HG03432 (cell line): ENCODE measurements around the gene PGLYRP2.

ENCODE experiments used
- ATAC-seq: cut with Tn5 transposase; IDR thresholded peaks from one replicate; pipeline ENCODE4 v1.9.1; 2021; ENCODE audit warnings: mild to moderate bottlenecking, moderate library complexity; ENCODE audit not compliant: unreplicated experiment

The PGLYRP2 gene

GRCh38 chr19:15456871-15457700 is 22.2 kb downstream of the PGLYRP2 start:
- ATAC-seq: no peak

DNA sequence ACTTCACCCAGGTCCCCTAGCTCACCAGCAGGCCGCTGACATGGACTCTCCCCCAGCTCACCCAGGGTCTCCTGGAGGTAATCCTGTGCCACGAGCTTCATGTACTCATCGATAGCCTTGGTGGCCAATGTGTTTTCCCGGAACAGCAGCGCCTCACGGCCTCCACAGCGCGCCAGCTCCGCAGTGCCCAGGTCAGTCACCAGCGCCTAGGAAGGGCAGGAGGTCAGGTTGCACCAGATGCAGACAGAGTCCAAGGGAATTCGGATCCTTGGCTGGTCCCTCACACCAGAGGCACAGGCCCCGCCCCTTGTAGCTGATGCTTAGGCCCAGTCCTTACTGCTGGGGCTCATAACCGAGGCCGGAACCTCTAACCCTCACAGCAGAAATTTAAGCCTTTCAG is 22.9 kb downstream of the PGLYRP2 start:
- no peak for ATAC-seq

GRCh38 chr19:15455996-15456395 is 23.3 kb downstream of the PGLYRP2 start:
- no peak for ATAC-seq

GRCh38 chr19:15453906-15454860 is 25.1 kb downstream of the PGLYRP2 start:
- ATAC-seq: no peak

GRCh38 chr19:15453091-15453578 is 26.2 kb downstream of the PGLYRP2 start:
- ATAC-seq: no peak

GRCh38 chr19:15452111-15453047 is 26.9 kb downstream of the PGLYRP2 start:
- ATAC-seq: no peak

DNA sequence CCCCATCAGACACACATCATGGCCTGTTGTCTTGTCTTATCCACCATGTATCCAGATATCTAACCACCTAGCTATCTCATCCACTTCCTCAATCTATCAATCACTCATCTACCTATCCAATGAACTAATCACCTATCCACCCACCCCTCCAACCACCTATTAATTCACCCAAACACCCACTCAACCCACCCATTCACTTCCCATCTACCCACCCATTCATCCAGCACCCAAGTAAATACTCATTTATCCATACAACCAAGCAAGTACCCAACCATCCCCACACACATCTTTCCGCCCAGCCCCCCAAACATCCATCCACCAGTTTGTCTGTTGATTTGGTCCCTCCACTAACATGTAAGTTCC is 28.8 kb downstream of the PGLYRP2 start:
- no peak for ATAC-seq

DNA sequence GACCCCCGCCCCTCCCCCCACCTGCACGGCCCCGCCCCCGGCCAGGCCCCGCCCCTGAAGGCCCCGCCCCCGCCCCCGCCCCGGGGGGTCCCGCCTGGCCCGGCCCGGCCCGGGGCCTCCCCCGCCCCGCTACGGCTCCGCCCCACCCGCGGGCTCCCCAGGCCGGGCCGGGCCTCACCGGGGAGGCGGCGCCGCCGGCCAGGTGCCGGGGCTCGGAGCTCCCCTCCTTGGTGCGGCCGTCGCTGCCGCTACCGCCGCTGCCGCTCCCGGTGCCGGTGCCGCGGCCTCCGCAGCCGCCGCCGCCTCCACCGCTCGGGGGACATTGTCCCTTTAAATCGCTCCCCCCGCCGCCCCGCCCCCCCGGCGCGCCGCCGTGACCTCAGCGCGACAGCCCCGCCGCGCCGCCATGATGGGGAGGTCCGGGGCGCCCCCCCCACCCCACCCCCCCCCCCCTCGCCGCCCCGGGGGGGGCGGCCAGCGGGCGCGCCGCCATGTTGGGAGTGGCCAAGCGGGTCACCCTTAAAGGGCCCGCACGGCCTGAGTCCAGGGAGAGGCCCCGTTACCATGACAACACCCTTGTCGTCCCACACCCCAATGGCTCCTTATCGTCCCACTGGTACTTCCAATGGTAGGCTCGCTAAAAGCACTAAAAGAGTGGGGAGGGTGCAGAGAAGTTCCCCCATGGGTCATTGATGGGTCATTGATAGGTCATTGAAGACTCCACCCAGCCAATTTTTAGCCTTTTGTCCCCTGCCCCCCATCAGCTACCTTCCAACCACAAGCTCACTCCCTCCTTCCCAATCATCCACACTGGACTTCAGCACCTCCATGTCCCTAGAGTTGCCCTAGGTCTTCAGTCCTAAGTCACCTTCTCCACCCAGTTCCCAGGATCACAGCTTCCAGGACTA is 29.4 kb downstream of the PGLYRP2 start, which contains the start of gene WIZ:
WIZ (minus strand) TSS at position 337 of the 908 bp plus-strand sequence. CDS start 1,649 bp downstream, outside the sequence.
- ATAC-seq: peak; percentile 59

GRCh38 chr19:15448778-15449619 is 30.3 kb downstream of the PGLYRP2 start:
- ATAC-seq: peak; percentile 9

DNA sequence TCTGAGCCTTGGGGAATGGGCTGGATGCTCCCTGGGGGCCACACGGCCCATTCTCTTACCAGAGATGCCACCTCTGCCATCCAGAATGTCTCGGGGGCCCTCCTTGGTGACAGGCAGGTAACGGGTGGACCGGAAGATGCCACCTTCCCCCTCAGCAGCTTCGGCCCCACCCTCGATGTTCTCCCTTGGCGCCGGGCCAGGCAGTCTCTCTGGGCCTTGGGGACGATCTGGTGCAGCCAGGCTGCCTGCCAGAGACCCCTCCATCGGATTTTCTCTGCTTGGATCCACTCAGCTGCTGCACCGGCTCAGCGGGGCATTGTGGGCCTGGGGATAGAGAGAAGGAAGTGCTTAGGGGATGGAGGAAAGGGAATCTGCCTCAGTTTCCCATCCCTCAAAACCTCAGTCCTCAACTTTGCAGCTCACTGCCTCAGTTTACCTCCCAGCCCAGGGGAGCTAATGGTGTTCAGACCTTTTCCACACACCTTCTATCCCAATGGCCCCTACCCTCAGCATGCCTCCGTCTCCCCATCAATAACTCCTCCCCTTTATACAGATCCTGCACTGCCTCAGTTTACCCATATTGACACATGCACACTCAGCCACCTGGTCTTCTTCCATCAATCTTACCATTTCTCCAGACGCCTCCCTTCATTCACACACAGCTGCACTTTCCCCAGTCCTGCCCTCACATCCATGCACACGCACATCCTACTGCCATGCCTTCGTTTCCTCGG is 31.1 kb downstream of the PGLYRP2 start:
- ATAC-seq: no peak

- no peak for ATAC-seq
Measured at GRCh38 chr19:15447057-15447456, 32.2 kb downstream of the PGLYRP2 start.

DNA sequence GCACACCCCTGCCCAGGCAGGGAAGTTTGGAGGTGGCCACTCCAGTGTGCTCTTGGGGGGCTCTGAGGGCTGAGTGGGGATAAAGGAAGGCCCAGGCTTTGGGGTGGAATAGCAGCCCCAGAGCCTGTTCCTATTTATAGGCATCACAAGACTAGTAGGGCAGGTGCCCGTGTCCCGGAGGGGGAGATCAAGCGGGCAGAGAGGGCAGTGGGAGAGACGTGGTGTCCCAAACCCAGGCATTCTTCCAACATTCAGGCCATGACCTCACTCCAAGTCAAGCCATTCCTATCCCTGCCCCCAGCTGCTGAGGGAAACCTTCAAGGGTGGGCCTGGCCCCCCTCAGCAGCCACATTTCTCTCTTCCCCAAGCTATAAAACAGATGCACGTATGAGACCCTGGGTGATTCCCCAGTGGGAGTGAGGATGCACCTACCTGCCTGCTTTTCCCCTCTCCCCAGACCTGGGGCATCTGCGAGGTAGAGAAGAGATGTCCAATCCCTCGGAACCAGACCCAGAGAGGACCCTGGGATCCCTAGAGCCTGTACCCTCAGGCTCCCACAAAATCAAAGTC is 33.4 kb downstream of the PGLYRP2 start:
- no peak for ATAC-seq

DNA sequence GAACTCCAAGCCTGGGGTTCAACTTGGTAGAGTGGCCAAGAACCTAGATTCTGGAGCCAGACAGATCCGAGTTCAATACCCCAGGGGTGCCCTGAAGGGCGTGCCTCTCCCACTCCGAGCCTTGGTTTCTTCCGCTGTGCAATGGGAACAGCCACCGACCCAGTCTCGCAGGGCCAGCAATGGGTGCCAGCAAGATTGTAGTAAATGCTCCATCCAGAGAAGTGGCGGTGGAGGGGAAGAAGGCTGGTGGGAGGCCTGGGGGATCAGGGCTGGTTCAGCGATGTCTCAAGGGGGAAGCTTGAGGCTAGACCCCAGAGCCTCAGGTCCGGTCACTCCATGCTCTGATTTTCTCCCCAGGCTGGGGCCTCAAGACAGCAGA is 34.1 kb downstream of the PGLYRP2 start:
- ATAC-seq: no peak

- no peak for ATAC-seq
Measured at GRCh38 chr19:15444505-15445226, 34.6 kb downstream of the PGLYRP2 start.

- no peak for ATAC-seq
Measured at GRCh38 chr19:15443838-15444237, 35.5 kb downstream of the PGLYRP2 start.

GRCh38 chr19:15443325-15443724 is 36.0 kb downstream of the PGLYRP2 start:
- ATAC-seq: no peak
